Spinal cord (tissue), 10 donors: ENCODE results near the gene NOX5. TPM values are rescaled to one million over a fixed set of nuclear protein-coding genes. Genes with fewer than 3 reads are reported as not detected.

Experiments
- DNase-seq, 6 donors: peaks; one replicate each; pipeline versions ENCODE4 v3.0.0 to v3.0.0-alpha.2; 2013 to 2015; ENCODE audit warnings: low spot score in 6 of 6, low read depth in 4 of 6
- H3K27ac ChIP-seq: one replicate; pipeline ENCODE4 v1.5.1; 2013; ENCODE audit warnings: low read depth, low read length, control low read depth
- H3K27me3 ChIP-seq: one replicate; pipeline ENCODE4 v1.6.1; 2013; ENCODE audit warnings: low read length; ENCODE audit not compliant: control insufficient read depth, insufficient read depth
- H3K36me3 ChIP-seq: one replicate; pipeline ENCODE4 v1.6.1; 2013; ENCODE audit warnings: low read length; ENCODE audit not compliant: control insufficient read depth, insufficient read depth
- H3K4me1 ChIP-seq: one replicate; pipeline ENCODE4 v1.6.1; 2013; ENCODE audit warnings: low read length; ENCODE audit not compliant: control insufficient read depth, insufficient read depth
- H3K4me3 ChIP-seq: one replicate; pipeline ENCODE4 v1.5.1; 2013; ENCODE audit warnings: low read depth, low read length, control low read depth
- H3K9me3 ChIP-seq: one replicate; pipeline ENCODE4 v1.6.1; 2013; ENCODE audit warnings: low read length; ENCODE audit not compliant: control insufficient read depth, insufficient read depth
- WGBS: methylation state at CpG from one replicate; pipeline ENCODE4 v1.1.5; 2013; ENCODE audit warnings: missing lambda C conversion rate; ENCODE audit not compliant: insufficient coverage; 5-methylcytosine and 5-hydroxymethylcytosine counted together
- polyA plus RNA-seq, 2 donors: library from polyadenylated mRNA; unstranded; fragments of 120-200 nt; gene quantifications; one replicate each; pipeline ENCODE4 v1.2.1, GENCODE V29; 2013; ENCODE audit not compliant: insufficient read length in 2 of 2
- total RNA-seq, 2 donors: library from RNA; depleted of rRNA in 1 of 2; stranded (reverse); fragments of 120-200 nt in 1 of 2; fragments of >200 nt in 1 of 2; gene quantifications; one replicate each; pipeline versions ENCODE4 v1.2.3 to v1.2.4, GENCODE V29; 2013 to 2014
- donor health status: healthy.

Gene NOX5
- total and polyA plus RNA-seq, 4 donors, result 0.20 to 0.81 (median 0.22) TPM

GRCh38 chr15:69091654-69092053 lies 77.2 kb downstream of the NOX5 start:
- H3K4me3 ChIP-seq, result no peak overlapping the region
- peaks cover 3% of the 10 kb centered on the region for H3K27me3 ChIP-seq
- H3K9me3 ChIP-seq, result no peaks in the 10 kb centered on the region
- no peak overlapping the region for H3K27ac ChIP-seq
- peaks cover 23% of the 10 kb centered on the region for H3K4me1 ChIP-seq
- DNase-seq, result no peak
- no CpG with 5 or more reads among the region's 1 CpG for WGBS
- H3K36me3 ChIP-seq, result no peaks in the 10 kb centered on the region

GRCh38 chr15:69092159-69092558 lies 77.7 kb downstream of the NOX5 start:
- no peaks in the 10 kb centered on the region for H3K9me3 ChIP-seq
- H3K4me3 ChIP-seq, result no peak overlapping the region
- WGBS, result 88% methylated on average over 4 of the region's 7 CpGs
- peaks cover 23% of the 10 kb centered on the region for H3K4me1 ChIP-seq
- H3K27ac ChIP-seq, result no peak overlapping the region
- H3K27me3 ChIP-seq, result peaks cover under 1% of the 10 kb centered on the region
- no peak for DNase-seq
- H3K36me3 ChIP-seq, result no peaks in the 10 kb centered on the region

- DNase-seq, result peak in 1 of 6 donors; percentile 27
- Histone ChIP-seq H3K27me3 (no peaks in the 10 kb centered on the region), H3K9me3 (no peaks in the 10 kb centered on the region), H3K27ac (no peak overlapping the region), H3K4me3 (no peak overlapping the region), H3K4me1 (peaks cover 23% of the 10 kb centered on the region), H3K36me3 (no peaks in the 10 kb centered on the region)
- 68% methylated on average over 3 of the region's 4 CpGs for WGBS
These were observed 78.6 kb downstream of the NOX5 start for GRCh38 chr15:69093127-69093526.

- Histone ChIP-seq H3K4me3 (no peak overlapping the region), H3K27me3 (no peaks in the 10 kb centered on the region), H3K36me3 (no peaks in the 10 kb centered on the region), H3K9me3 (no peaks in the 10 kb centered on the region), H3K27ac (no peak overlapping the region), H3K4me1 (peaks cover 23% of the 10 kb centered on the region)
- DNase-seq, result no peak
These were observed 79.1 kb downstream of the NOX5 start for GRCh38 chr15:69093614-69094013.

- no peak overlapping the region for H3K4me3 ChIP-seq
- 37% methylated on average over 7 of the region's 8 CpGs for WGBS
- no peaks in the 10 kb centered on the region for H3K9me3 ChIP-seq
- DNase-seq, result peak in 2 of 6 donors; percentile 61 to 84
- H3K27me3 ChIP-seq, result no peaks in the 10 kb centered on the region
- no peak overlapping the region for H3K27ac ChIP-seq
- H3K36me3 ChIP-seq, result no peaks in the 10 kb centered on the region
- H3K4me1 ChIP-seq, result peaks cover 23% of the 10 kb centered on the region
These were observed 79.8 kb downstream of the NOX5 start for GRCh38 chr15:69094124-69094921.

GRCh38 chr15:69095274-69095673 lies 80.8 kb downstream of the NOX5 start:
- WGBS, result 100% methylated on average over 1 of the region's 1 CpG
- H3K27me3 ChIP-seq, result no peaks in the 10 kb centered on the region
- DNase-seq, result no peak
- no peaks in the 10 kb centered on the region for H3K9me3 ChIP-seq
- no peak overlapping the region for H3K27ac ChIP-seq
- no peak overlapping the region for H3K4me3 ChIP-seq
- H3K4me1 ChIP-seq, result peaks cover 16% of the 10 kb centered on the region
- H3K36me3 ChIP-seq, result no peaks in the 10 kb centered on the region

GRCh38 chr15:69096196-69096595 lies 81.7 kb downstream of the NOX5 start:
- Histone ChIP-seq H3K4me1 (peaks cover 21% of the 10 kb centered on the region), H3K9me3 (no peaks in the 10 kb centered on the region), H3K4me3 (no peak overlapping the region), H3K36me3 (no peaks in the 10 kb centered on the region), H3K27me3 (no peaks in the 10 kb centered on the region), H3K27ac (no peak overlapping the region)
- WGBS, result 43% methylated on average over 1 of the region's 2 CpGs
- peak in 2 of 6 donors; percentile 26 to 81 for DNase-seq

GRCh38 chr15:69096626-69097025 lies 82.1 kb downstream of the NOX5 start:
- H3K4me3 ChIP-seq, result no peak overlapping the region
- no peaks in the 10 kb centered on the region for H3K9me3 ChIP-seq
- H3K27ac ChIP-seq, result no peak overlapping the region
- WGBS, result no CpG with 5 or more reads among the region's 2 CpGs
- DNase-seq, result no peak
- H3K27me3 ChIP-seq, result no peaks in the 10 kb centered on the region
- peaks cover 24% of the 10 kb centered on the region for H3K4me1 ChIP-seq
- no peaks in the 10 kb centered on the region for H3K36me3 ChIP-seq

GRCh38 chr15:69098771-69099170 lies 84.3 kb downstream of the NOX5 start:
- Histone ChIP-seq H3K4me1 (peaks cover 24% of the 10 kb centered on the region), H3K9me3 (no peaks in the 10 kb centered on the region), H3K27ac (no peak overlapping the region), H3K36me3 (no peaks in the 10 kb centered on the region), H3K4me3 (no peak overlapping the region), H3K27me3 (no peaks in the 10 kb centered on the region)
- DNase-seq, result peak in 2 of 6 donors; percentile 50 to 90
- no CpG with 5 or more reads among the region's 7 CpGs for WGBS

- 63% methylated on average over 4 of the region's 5 CpGs for WGBS
- no peaks in the 10 kb centered on the region for H3K36me3 ChIP-seq
- DNase-seq, result peak in 1 of 6 donors; percentile 89
- no peaks in the 10 kb centered on the region for H3K27me3 ChIP-seq
- no peaks in the 10 kb centered on the region for H3K9me3 ChIP-seq
- no peak overlapping the region for H3K4me3 ChIP-seq
- no peak overlapping the region for H3K27ac ChIP-seq
- H3K4me1 ChIP-seq, result peaks cover 22% of the 10 kb centered on the region
These were observed 85.4 kb downstream of the NOX5 start for GRCh38 chr15:69099941-69100340.
